Dedifferentiated amniotic fluid mesenchymal stem cell (primary cell): ENCODE measurements around the gene TRDN.
"Not testable (repeated sequence)": the region's sequence is repeated elsewhere in the genome, so short reads cannot be mapped to it uniquely, and the experiment has no call there.

Source experiments
- DNase-seq: peaks from one replicate; pipeline ENCODE4 v3.0.0-alpha.2; 2016; ENCODE audit errors: extremely low spot score

TRDN gene

GRCh38 chr6:123404975-123405374, 231.8 kb downstream of the TRDN start:
- no peak for DNase-seq

GRCh38 chr6:123402052-123402451, 234.7 kb downstream of the TRDN start:
- DNase-seq = no peak

GRCh38 chr6:123398072-123398471, 238.7 kb downstream of the TRDN start:
- DNase-seq = no peak

GRCh38 chr6:123393331-123393730, 243.4 kb downstream of the TRDN start:
- no peak for DNase-seq

- DNase-seq = no peak
Observed at GRCh38 chr6:123383718-123384117, 253.0 kb downstream of the TRDN start.

- DNase-seq = no peak
Observed at GRCh38 chr6:123380257-123380656, 256.5 kb downstream of the TRDN start.

- no peak for DNase-seq
Observed at GRCh38 chr6:123372737-123373136, 264.0 kb downstream of the TRDN start.

GRCh38 chr6:123363912-123364311, 272.8 kb downstream of the TRDN start:
- no peak for DNase-seq

GRCh38 chr6:123360359-123360758, 276.4 kb downstream of the TRDN start:
- no peak for DNase-seq

GRCh38 chr6:123352705-123353104, 284.0 kb downstream of the TRDN start:
- no peak for DNase-seq

GRCh38 chr6:123352279-123352678, 284.5 kb downstream of the TRDN start:
- DNase-seq = no peak

GRCh38 chr6:123343836-123344235, 292.9 kb downstream of the TRDN start:
- DNase-seq = no peak

GRCh38 chr6:123338394-123338793, 298.4 kb downstream of the TRDN start:
- no peak for DNase-seq

- DNase-seq = no peak
Observed at GRCh38 chr6:123333000-123333756, 303.6 kb downstream of the TRDN start.

GRCh38 chr6:123332070-123332469, 304.7 kb downstream of the TRDN start:
- DNase-seq = no peak

GRCh38 chr6:123329337-123329736, 307.4 kb downstream of the TRDN start:
- DNase-seq = no peak

- DNase-seq = no peak
Observed at GRCh38 chr6:123323452-123324329, 313.1 kb downstream of the TRDN start.

GRCh38 chr6:123321020-123321419, 315.7 kb downstream of the TRDN start:
- DNase-seq = no peak

GRCh38 chr6:123316733-123317323, 319.9 kb downstream of the TRDN start:
- DNase-seq = peak; percentile 24

GRCh38 chr6:123314459-123314858, 322.3 kb downstream of the TRDN start:
- not testable (repeated sequence) for DNase-seq

- DNase-seq = no peak
Observed at GRCh38 chr6:123309130-123309529, 327.6 kb downstream of the TRDN start.

- no peak for DNase-seq
Observed at GRCh38 chr6:123306334-123306733, 330.4 kb downstream of the TRDN start.

- no peak for DNase-seq
Observed at GRCh38 chr6:123295672-123296071, 341.1 kb downstream of the TRDN start.
